Measurements from ENCODE around the gene SEMA6A. TPM values are rescaled to one million over a fixed set of nuclear protein-coding genes. Genes with fewer than 3 reads are reported as not detected.

SEMA6A gene
- total RNA-seq, 1 experiment from 2014 or later: 406 TPM

GRCh38 chr5:116559239-116559638, 15.4 kb downstream of the SEMA6A start (continued):
- TF ChIP-seq TP53 (CRISPR knock-in tag; IDR thresholded peaks at IDR 0.05) (no peak), CTCF (IDR thresholded peaks at IDR 0.05) (no peak), SMAD3 (CRISPR knock-in tag; IDR thresholded peaks at IDR 0.05; ENCODE audit: borderline replicate concordance) (no peak), ZNF232 (CRISPR knock-in tag; IDR thresholded peaks at IDR 0.05) (no peak), AR (CRISPR knock-in tag; IDR thresholded peaks at IDR 0.05) (peak; percentile 7; the same call in 1 of the 2 replicates), ZSCAN18 (CRISPR knock-in tag; IDR thresholded peaks at IDR 0.05) (no peak), GRHL2 (CRISPR knock-in tag; IDR thresholded peaks at IDR 0.05; ENCODE audit: insufficient replicate concordance, severe bottlenecking) (no peak), ETV6 (CRISPR knock-in tag; IDR thresholded peaks at IDR 0.05) (peak; percentile 81), RELA (CRISPR knock-in tag; IDR thresholded peaks at IDR 0.05; ENCODE audit: borderline replicate concordance) (no peak), JAZF1 (CRISPR knock-in tag; IDR thresholded peaks at IDR 0.05) (no peak), ZNF671 (CRISPR knock-in tag; IDR thresholded peaks at IDR 0.05) (no peak), GABPB1 (CRISPR knock-in tag; IDR thresholded peaks at IDR 0.05) (no peak), EMX1 (CRISPR knock-in tag; IDR thresholded peaks at IDR 0.05) (no peak), ATF1 (CRISPR knock-in tag; IDR thresholded peaks at IDR 0.05) (no peak), NFATC4 (CRISPR knock-in tag; IDR thresholded peaks at IDR 0.05) (no peak), CREM (CRISPR knock-in tag; IDR thresholded peaks at IDR 0.05) (peak; percentile 27; the same call in 1 of the 2 replicates), HMGXB4 (CRISPR knock-in tag; IDR thresholded peaks at IDR 0.05) (no peak), HMGA2 (CRISPR knock-in tag; IDR thresholded peaks at IDR 0.05) (no peak), ZNF317 (CRISPR knock-in tag; IDR thresholded peaks at IDR 0.05; ENCODE audit: borderline replicate concordance, low read depth) (no peak), ATF3 (CRISPR knock-in tag; conservative IDR thresholded peaks at IDR 0.05) (no peak), ZBTB21 (CRISPR knock-in tag; IDR thresholded peaks at IDR 0.05; ENCODE audit: borderline replicate concordance) (peak; percentile 29; the same call in 1 of the 2 replicates), ZNF396 (CRISPR knock-in tag; IDR thresholded peaks at IDR 0.05; ENCODE audit: borderline replicate concordance) (no peak), TEAD1 (CRISPR knock-in tag; IDR thresholded peaks at IDR 0.05) (no peak)
- TF ChIP-seq, protein P1, sequence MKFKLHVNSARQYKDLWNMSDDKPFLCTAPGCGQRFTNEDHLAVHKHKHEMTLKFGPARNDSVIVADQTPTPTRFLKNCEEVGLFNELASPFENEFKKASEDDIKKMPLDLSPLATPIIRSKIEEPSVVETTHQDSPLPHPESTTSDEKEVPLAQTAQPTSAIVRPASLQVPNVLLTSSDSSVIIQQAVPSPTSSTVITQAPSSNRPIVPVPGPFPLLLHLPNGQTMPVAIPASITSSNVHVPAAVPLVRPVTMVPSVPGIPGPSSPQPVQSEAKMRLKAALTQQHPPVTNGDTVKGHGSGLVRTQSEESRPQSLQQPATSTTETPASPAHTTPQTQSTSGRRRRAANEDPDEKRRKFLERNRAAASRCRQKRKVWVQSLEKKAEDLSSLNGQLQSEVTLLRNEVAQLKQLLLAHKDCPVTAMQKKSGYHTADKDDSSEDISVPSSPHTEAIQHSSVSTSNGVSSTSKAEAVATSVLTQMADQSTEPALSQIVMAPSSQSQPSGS (CRISPR knock-in tag; IDR thresholded peaks at IDR 0.05; ENCODE audit: borderline replicate concordance, low read depth): no peak
- TF ChIP-seq, protein P2, sequence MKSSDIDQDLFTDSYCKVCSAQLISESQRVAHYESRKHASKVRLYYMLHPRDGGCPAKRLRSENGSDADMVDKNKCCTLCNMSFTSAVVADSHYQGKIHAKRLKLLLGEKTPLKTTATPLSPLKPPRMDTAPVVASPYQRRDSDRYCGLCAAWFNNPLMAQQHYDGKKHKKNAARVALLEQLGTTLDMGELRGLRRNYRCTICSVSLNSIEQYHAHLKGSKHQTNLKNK (CRISPR knock-in tag; IDR thresholded peaks at IDR 0.05): no peak
- TF ChIP-seq, protein P3, sequence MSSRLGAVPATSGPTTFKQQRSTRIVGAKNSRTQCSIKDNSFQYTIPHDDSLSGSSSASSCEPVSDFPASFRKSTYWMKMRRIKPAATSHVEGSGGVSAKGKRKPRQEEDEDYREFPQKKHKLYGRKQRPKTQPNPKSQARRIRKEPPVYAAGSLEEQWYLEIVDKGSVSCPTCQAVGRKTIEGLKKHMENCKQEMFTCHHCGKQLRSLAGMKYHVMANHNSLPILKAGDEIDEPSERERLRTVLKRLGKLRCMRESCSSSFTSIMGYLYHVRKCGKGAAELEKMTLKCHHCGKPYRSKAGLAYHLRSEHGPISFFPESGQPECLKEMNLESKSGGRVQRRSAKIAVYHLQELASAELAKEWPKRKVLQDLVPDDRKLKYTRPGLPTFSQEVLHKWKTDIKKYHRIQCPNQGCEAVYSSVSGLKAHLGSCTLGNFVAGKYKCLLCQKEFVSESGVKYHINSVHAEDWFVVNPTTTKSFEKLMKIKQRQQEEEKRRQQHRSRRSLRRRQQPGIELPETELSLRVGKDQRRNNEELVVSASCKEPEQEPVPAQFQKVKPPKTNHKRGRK (CRISPR knock-in tag; IDR thresholded peaks at IDR 0.05; ENCODE audit: borderline replicate concordance): no peak
- TF ChIP-seq, protein P4, sequence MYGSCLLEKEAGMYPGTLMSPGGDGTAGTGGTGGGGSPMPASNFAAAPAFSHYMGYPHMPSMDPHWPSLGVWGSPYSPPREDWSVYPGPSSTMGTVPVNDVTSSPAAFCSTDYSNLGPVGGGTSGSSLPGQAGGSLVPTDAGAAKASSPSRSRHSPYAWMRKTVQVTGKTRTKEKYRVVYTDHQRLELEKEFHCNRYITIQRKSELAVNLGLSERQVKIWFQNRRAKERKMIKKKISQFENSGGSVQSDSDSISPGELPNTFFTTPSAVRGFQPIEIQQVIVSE (CRISPR knock-in tag; IDR thresholded peaks at IDR 0.05; ENCODE audit: borderline replicate concordance): no peak
